ENCODE results near the gene ADO.

ADO gene

DNA sequence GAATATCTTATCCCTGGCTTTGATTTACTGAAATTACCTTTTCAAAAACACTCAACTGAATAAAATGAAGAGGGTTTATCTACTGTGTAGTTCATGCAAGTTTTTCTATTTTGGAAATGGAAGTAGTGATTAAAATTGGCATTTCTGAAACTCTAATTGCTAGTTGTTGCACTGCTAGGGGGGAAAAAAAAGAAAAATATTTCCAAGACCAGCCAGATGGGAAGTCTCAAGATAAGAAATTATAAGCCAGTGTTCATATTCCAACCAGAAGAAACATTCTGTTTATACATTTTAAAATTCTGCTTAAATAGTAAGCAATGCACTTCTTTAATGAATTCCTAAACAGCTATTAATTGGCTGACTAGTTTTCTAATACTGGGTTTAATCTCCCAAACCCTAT lies 9.4 kb upstream of the ADO start:
- Histone ChIP-seq H3K27me3 (ENCODE audit: low read length) (no peaks in the 10 kb centered on the region; the same call in 1 of the 2 replicates), H3K9ac (ENCODE audit: low read length) (no peak overlapping the region), H4K20me1 (ENCODE audit: low read depth, low read length) (no peaks in the 10 kb centered on the region), H3K27ac (ENCODE audit: low read depth, low read length) (no peak overlapping the region), H3K9me2 (replicated peaks; ENCODE audit: insufficient read depth, low read length) (no peaks in the 10 kb centered on the region), H3F3A (ENCODE audit: insufficient read depth) (no peaks in the 10 kb centered on the region), H3K4me2 (ENCODE audit: low read depth, low read length, poor library complexity, severe bottlenecking) (no peak overlapping the region), H3K4me3 (ENCODE audit: insufficient read depth, low read length, poor library complexity, severe bottlenecking) (no peak overlapping the region), H3K9me3 (ENCODE audit: insufficient read depth, low read length) (no peaks in the 10 kb centered on the region), H3K36me3 (ENCODE audit: low read length) (no peaks in the 10 kb centered on the region), H3K79me2 (ENCODE audit: insufficient read depth, low read length) (no peaks in the 10 kb centered on the region), H2AFZ (ENCODE audit: low read depth, low read length, severe bottlenecking) (no peak overlapping the region)
- no peak for TF ChIP-seq EZH2phosphoT487 (conservative IDR thresholded peaks at IDR 0.05; ENCODE audit: low read length)
- TF ChIP-seq, protein P1, sequence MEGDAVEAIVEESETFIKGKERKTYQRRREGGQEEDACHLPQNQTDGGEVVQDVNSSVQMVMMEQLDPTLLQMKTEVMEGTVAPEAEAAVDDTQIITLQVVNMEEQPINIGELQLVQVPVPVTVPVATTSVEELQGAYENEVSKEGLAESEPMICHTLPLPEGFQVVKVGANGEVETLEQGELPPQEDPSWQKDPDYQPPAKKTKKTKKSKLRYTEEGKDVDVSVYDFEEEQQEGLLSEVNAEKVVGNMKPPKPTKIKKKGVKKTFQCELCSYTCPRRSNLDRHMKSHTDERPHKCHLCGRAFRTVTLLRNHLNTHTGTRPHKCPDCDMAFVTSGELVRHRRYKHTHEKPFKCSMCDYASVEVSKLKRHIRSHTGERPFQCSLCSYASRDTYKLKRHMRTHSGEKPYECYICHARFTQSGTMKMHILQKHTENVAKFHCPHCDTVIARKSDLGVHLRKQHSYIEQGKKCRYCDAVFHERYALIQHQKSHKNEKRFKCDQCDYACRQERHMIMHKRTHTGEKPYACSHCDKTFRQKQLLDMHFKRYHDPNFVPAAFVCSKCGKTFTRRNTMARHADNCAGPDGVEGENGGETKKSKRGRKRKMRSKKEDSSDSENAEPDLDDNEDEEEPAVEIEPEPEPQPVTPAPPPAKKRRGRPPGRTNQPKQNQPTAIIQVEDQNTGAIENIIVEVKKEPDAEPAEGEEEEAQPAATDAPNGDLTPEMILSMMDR (IDR thresholded peaks at IDR 0.05; ENCODE audit: insufficient read depth, low read length, poor library complexity, severe bottlenecking) = no peak

DNA sequence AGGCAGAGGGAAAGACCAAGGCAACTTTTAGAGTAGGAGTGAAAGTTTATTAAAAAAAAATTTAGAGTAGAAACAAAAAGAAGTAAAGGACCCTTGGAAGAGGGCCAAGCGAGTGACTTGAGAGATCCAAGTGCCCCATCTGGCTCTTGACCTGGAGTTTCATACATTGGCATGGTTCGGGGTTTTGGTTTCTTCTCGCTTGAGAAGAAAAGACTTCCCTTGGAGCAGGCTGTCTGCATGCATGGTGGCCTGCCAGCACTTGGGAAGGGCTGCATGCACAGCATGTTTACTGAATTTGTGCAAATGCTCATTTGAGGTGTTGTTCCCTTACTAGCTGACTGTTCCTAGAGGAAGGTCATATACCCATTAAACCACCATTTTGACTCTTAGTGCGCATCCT lies 8.8 kb upstream of the ADO start:
- no peak overlapping the region for H3K4me2 ChIP-seq (ENCODE audit: low read depth, low read length, poor library complexity, severe bottlenecking)
- no peaks in the 10 kb centered on the region for H4K20me1 ChIP-seq (ENCODE audit: low read depth, low read length)
- H3K9me3 ChIP-seq (ENCODE audit: insufficient read depth, low read length) = no peaks in the 10 kb centered on the region
- H2AFZ ChIP-seq (ENCODE audit: low read depth, low read length, severe bottlenecking) = no peak overlapping the region
- H3K4me3 ChIP-seq (ENCODE audit: insufficient read depth, low read length, poor library complexity, severe bottlenecking) = no peak overlapping the region
- no peak overlapping the region for H3K27ac ChIP-seq (ENCODE audit: low read depth, low read length)
- H3F3A ChIP-seq (ENCODE audit: insufficient read depth) = no peaks in the 10 kb centered on the region
- H3K36me3 ChIP-seq (ENCODE audit: low read length) = no peaks in the 10 kb centered on the region
- H3K9ac ChIP-seq (ENCODE audit: low read length) = no peak overlapping the region
- H3K9me2 ChIP-seq (replicated peaks; ENCODE audit: insufficient read depth, low read length) = no peaks in the 10 kb centered on the region
- no peaks in the 10 kb centered on the region; the same call in 1 of the 2 replicates for H3K27me3 ChIP-seq (ENCODE audit: low read length)
- TF ChIP-seq, protein P1 (IDR thresholded peaks at IDR 0.05; ENCODE audit: insufficient read depth, low read length, poor library complexity, severe bottlenecking) = no peak
- TF ChIP-seq EZH2phosphoT487 (conservative IDR thresholded peaks at IDR 0.05; ENCODE audit: low read length) = no peak
- no peaks in the 10 kb centered on the region for H3K79me2 ChIP-seq (ENCODE audit: insufficient read depth, low read length)

DNA sequence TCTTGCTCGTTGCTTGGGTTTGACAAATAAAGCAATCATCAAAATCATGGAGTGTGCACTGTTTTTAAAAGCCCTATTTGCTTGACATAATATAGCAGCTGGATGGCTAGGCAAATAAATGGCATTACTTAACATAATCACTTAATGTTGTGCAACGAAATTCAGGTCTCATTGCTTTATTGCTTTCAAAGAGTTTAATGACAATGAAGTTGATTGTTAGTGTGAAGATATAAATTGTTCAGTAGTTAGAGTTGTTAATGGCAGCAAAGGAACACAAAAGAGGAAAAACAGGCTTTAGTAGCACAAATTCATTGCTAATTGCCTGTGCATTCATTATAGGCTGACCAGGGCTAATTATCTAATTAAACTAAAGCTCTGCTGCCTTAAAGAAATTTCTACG lies 7.6 kb upstream of the ADO start:
- no peak overlapping the region for H3K4me2 ChIP-seq (ENCODE audit: low read depth, low read length, poor library complexity, severe bottlenecking)
- no peaks in the 10 kb centered on the region for H3K9me2 ChIP-seq (replicated peaks; ENCODE audit: insufficient read depth, low read length)
- H3K4me3 ChIP-seq (ENCODE audit: insufficient read depth, low read length, poor library complexity, severe bottlenecking) = no peak overlapping the region
- H3K9ac ChIP-seq (ENCODE audit: low read length) = no peak overlapping the region
- H4K20me1 ChIP-seq (ENCODE audit: low read depth, low read length) = no peaks in the 10 kb centered on the region
- H3K36me3 ChIP-seq (ENCODE audit: low read length) = no peaks in the 10 kb centered on the region
- H3K9me3 ChIP-seq (ENCODE audit: insufficient read depth, low read length) = no peaks in the 10 kb centered on the region
- H2AFZ ChIP-seq (ENCODE audit: low read depth, low read length, severe bottlenecking) = no peak overlapping the region
- no peak overlapping the region for H3K27ac ChIP-seq (ENCODE audit: low read depth, low read length)
- H3F3A ChIP-seq (ENCODE audit: insufficient read depth) = no peaks in the 10 kb centered on the region
- TF ChIP-seq, protein P1 (IDR thresholded peaks at IDR 0.05; ENCODE audit: insufficient read depth, low read length, poor library complexity, severe bottlenecking) = no peak
- no peak for TF ChIP-seq EZH2phosphoT487 (conservative IDR thresholded peaks at IDR 0.05; ENCODE audit: low read length)
- no peaks in the 10 kb centered on the region; the same call in 1 of the 2 replicates for H3K27me3 ChIP-seq (ENCODE audit: low read length)
- H3K79me2 ChIP-seq (ENCODE audit: insufficient read depth, low read length) = no peaks in the 10 kb centered on the region
